ENCODE results near the gene CABYR.

DNA sequence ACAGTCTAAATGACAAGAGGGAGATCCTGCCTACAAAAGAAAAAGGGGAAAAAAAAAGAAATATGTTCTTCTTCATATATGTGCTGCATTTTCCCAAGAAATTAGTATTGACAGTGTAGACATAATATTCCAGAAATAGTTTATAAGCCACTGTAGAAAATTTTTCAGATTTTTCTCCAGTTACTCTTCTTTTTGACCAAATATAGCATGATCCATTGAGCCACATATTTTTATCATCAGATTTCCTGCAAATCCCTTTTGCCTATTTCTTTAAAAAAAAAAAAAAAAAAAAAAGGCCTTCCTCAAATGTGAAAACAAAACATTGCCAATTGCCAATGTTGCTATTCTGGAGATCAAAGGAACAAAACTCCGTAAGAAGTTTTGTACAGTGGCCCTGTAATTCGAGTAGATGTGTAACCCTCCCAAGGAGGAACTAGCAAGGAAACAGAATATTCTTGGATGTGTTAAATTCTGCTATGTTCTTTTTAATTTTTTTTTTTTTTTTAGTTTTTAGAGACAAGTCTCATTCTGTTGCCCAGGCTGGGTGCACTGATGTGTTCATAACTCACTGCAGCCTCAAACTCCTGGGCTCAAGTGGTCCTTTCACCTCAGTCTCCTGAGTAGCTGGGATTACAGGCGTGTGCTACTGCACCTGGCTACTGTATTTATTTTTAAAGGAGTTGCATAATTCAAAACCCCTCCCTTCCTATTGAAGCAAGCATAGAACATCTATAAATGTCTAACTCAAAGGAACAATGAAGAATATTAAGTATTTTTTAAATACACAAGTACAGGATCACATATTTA lies 12.5 kb upstream of the CABYR start:
- TF ChIP-seq TAF7 (optimal IDR thresholded peaks at IDR 0.05; ENCODE audit: borderline replicate concordance, low read depth, low read length) (no peak), YY1 (IDR thresholded peaks at IDR 0.05; ENCODE audit: low read depth, low read length) (no peak), POLR2A (IDR thresholded peaks at IDR 0.05; ENCODE audit: control extremely low read depth in 1 of 2, low read depth in 2 of 2, low read length in 2 of 2) (no peak), TEAD4 (IDR thresholded peaks at IDR 0.05; ENCODE audit: low read depth, low read length) (no peak), POLR2AphosphoS5 (IDR thresholded peaks at IDR 0.05; ENCODE audit: low read depth, low read length) (no peak), GTF2F1 (IDR thresholded peaks at IDR 0.05; ENCODE audit: borderline replicate concordance, low read depth, low read length) (no peak), EGR1 (IDR thresholded peaks at IDR 0.05; ENCODE audit: borderline replicate concordance, low read depth, low read length) (no peak), HDAC2 (IDR thresholded peaks at IDR 0.05; ENCODE audit: borderline replicate concordance in 1 of 2, low read depth in 2 of 2, low read length in 2 of 2) (no peak), KDM5A (IDR thresholded peaks at IDR 0.05; ENCODE audit: low read length) (no peak), ZNF274 (IDR thresholded peaks at IDR 0.05; ENCODE audit: borderline replicate concordance, extremely low read depth, low read length) (no peak), ASH2L (IDR thresholded peaks at IDR 0.05; ENCODE audit: low read length) (no peak)
- TF ChIP-seq, protein P1, sequence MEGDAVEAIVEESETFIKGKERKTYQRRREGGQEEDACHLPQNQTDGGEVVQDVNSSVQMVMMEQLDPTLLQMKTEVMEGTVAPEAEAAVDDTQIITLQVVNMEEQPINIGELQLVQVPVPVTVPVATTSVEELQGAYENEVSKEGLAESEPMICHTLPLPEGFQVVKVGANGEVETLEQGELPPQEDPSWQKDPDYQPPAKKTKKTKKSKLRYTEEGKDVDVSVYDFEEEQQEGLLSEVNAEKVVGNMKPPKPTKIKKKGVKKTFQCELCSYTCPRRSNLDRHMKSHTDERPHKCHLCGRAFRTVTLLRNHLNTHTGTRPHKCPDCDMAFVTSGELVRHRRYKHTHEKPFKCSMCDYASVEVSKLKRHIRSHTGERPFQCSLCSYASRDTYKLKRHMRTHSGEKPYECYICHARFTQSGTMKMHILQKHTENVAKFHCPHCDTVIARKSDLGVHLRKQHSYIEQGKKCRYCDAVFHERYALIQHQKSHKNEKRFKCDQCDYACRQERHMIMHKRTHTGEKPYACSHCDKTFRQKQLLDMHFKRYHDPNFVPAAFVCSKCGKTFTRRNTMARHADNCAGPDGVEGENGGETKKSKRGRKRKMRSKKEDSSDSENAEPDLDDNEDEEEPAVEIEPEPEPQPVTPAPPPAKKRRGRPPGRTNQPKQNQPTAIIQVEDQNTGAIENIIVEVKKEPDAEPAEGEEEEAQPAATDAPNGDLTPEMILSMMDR (IDR thresholded peaks at IDR 0.05; ENCODE audit: control extremely low read depth in 1 of 3, insufficient read depth in 1 of 3, low read depth in 1 of 3, low read length in 3 of 3), result no peak
- TF ChIP-seq, protein P2, sequence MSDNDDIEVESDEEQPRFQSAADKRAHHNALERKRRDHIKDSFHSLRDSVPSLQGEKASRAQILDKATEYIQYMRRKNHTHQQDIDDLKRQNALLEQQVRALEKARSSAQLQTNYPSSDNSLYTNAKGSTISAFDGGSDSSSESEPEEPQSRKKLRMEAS (IDR thresholded peaks at IDR 0.05), result no peak
- TF ChIP-seq, protein P3, sequence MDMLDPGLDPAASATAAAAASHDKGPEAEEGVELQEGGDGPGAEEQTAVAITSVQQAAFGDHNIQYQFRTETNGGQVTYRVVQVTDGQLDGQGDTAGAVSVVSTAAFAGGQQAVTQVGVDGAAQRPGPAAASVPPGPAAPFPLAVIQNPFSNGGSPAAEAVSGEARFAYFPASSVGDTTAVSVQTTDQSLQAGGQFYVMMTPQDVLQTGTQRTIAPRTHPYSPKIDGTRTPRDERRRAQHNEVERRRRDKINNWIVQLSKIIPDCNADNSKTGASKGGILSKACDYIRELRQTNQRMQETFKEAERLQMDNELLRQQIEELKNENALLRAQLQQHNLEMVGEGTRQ (IDR thresholded peaks at IDR 0.05; ENCODE audit: low read length), result no peak

Measured in H1 (cell line).